MG63 (cell line): Measurements from ENCODE around the gene CLPX. TPM values are rescaled to one million over a fixed set of nuclear protein-coding genes. Genes with fewer than 3 reads are reported as not detected.
"Not testable (repeated sequence)": the region's sequence is repeated elsewhere in the genome, so short reads cannot be mapped to it uniquely, and the experiment has no call there.

Experiments used
- DNase-seq: peaks from one replicate; pipeline ENCODE4 v3.0.0-alpha.2; 2020
- H3K27me3 ChIP-seq: fragments of 250-450 bp; sonication (Bioruptor Pico); 2 replicates; pipeline ENCODE4 v1.5.1; 2020; ENCODE audit warnings: mild to moderate bottlenecking, moderate library complexity
- H3K36me3 ChIP-seq: fragments of 250-450 bp; sonication (Bioruptor Pico); 2 replicates; pipeline ENCODE4 v1.5.1; 2020; ENCODE audit warnings: mild to moderate bottlenecking, moderate library complexity
- H3K4me3 ChIP-seq: fragments of 250-450 bp; sonication (Bioruptor Pico); 2 replicates; pipeline ENCODE4 v1.5.1; 2020; ENCODE audit warnings: mild to moderate bottlenecking, moderate library complexity
- H3K9me3 ChIP-seq: fragments of 250-450 bp; sonication (Bioruptor Pico); 2 replicates; pipeline ENCODE4 v1.5.1; 2020; ENCODE audit warnings: mild to moderate bottlenecking, moderate library complexity
- total RNA-seq: library from RNA; depleted of rRNA; stranded (reverse); fragments of >200 nt; shearing (Covaris generic); gene quantifications from 2 replicates; pipeline ENCODE4 v1.2.3, GENCODE V29; 2014; ENCODE audit warnings: low replicate concordance; rRNA removed

CLPX gene
- total RNA-seq, 1 experiment from 2014 or later = 46.4 TPM

- no peak for DNase-seq
- Histone ChIP-seq H3K9me3 (no peaks in the 10 kb centered on the region), H3K4me3 (no peak overlapping the region), H3K27me3 (no peaks in the 10 kb centered on the region), H3K36me3 (peaks cover 43% of the 10 kb centered on the region)
Observed at GRCh38 chr15:65100442-65100841, 84.7 kb downstream of the CLPX start.

- DNase-seq, H3K4me3 ChIP-seq, H3K9me3 ChIP-seq, H3K27me3 ChIP-seq: not testable (repeated sequence)
- H3K36me3 ChIP-seq = peaks cover 41% of the 10 kb centered on the region
Observed at GRCh38 chr15:65099801-65100200, 85.3 kb downstream of the CLPX start.

GRCh38 chr15:65099336-65099735 lies 85.8 kb downstream of the CLPX start:
- no peak for DNase-seq
- H3K36me3 ChIP-seq = peaks cover 41% of the 10 kb centered on the region
- no peak overlapping the region for H3K4me3 ChIP-seq
- no peaks in the 10 kb centered on the region for H3K9me3 ChIP-seq
- H3K27me3 ChIP-seq = no peaks in the 10 kb centered on the region

Other genes with a start within 250 kb of the CLPX start
- gene SPG21, start 195.4 kb downstream of the CLPX start, total RNA-seq = 116 and 137 TPM in 2 replicates
- 17.8 and 21.5 TPM in 2 replicates for gene MTFMT, start 155.7 kb downstream of the CLPX start, total RNA-seq
- not detected in 2 replicates for gene SLC51B, start 140.0 kb downstream of the CLPX start, total RNA-seq
- 2.7 and 4.7 TPM in 2 replicates for gene RASL12, start 117.4 kb downstream of the CLPX start, total RNA-seq
- gene KBTBD13, start 108.6 kb downstream of the CLPX start, total RNA-seq = not detected in 2 replicates
- 0.43 and 1.0 TPM in 2 replicates for gene UBAP1L, start 70.1 kb downstream of the CLPX start, total RNA-seq
- gene PDCD7, start 51.5 kb downstream of the CLPX start, total RNA-seq = 32.6 and 43.7 TPM in 2 replicates
- not detected in 2 replicates for gene CILP, start 26.1 kb upstream of the CLPX start, total RNA-seq
- gene PARP16, start 101.5 kb upstream of the CLPX start, total RNA-seq = 6.3 and 10.2 TPM in 2 replicates
- not detected in 2 replicates for gene RNU5A-1, start 110.7 kb upstream of the CLPX start, total RNA-seq
- not detected in 2 replicates for gene RNU5B-1, start 119.3 kb upstream of the CLPX start, total RNA-seq
- not detected in 2 replicates for gene IGDCC3, start 192.7 kb upstream of the CLPX start, total RNA-seq
- 1.1 and 3.0 TPM in 2 replicates for gene IGDCC4, start 237.6 kb upstream of the CLPX start, total RNA-seq